Globus pallidus (tissue), 1 donor: Measurements from ENCODE around the gene KRTAP9-3.
"Not testable (repeated sequence)": the region's sequence is repeated elsewhere in the genome, so short reads cannot be mapped to it uniquely, and the experiment has no call there.

Source experiments
- DNase-seq: peaks from one replicate; pipeline ENCODE4 v3.0.0-alpha.2; 2015; ENCODE audit warnings: low spot score

Gene KRTAP9-3

GRCh38 chr17:41232399-41233105 is at the start of gene KRTAP9-3:
Gene KRTAP9-3, plus strand, starts transcription at chr17:41232449. Its CDS starts 53 bp downstream, at chr17:41232502.
- not testable (repeated sequence) for DNase-seq

GRCh38 chr17:41184480-41184961 is 47.7 kb upstream of the KRTAP9-3 start, which contains the start of gene KRTAP4-1:
Gene KRTAP4-1, minus strand, starts transcription at chr17:41184911. Its CDS starts 57 bp downstream, at chr17:41184854.
- DNase-seq = no peak

- DNase-seq = no peak
These were observed 47.2 kb upstream of the KRTAP9-3 start for GRCh38 chr17:41185001-41185400.

- DNase-seq = no peak
These were observed 45.4 kb upstream of the KRTAP9-3 start for GRCh38 chr17:41186872-41187271.

GRCh38 chr17:41189837-41190318 is 42.4 kb upstream of the KRTAP9-3 start, which contains the start of gene KRTAP9-1:
Gene KRTAP9-1, plus strand, starts transcription at chr17:41189887. Its CDS starts 0 bp downstream, at chr17:41189887.
- not testable (repeated sequence) for DNase-seq

GRCh38 chr17:41190328-41190727 is 41.9 kb upstream of the KRTAP9-3 start:
- DNase-seq = no peak

- DNase-seq = no peak
These were observed 36.2 kb upstream of the KRTAP9-3 start for GRCh38 chr17:41196068-41196467.

- DNase-seq = no peak
These were observed 32.7 kb upstream of the KRTAP9-3 start for GRCh38 chr17:41199421-41200078.

GRCh38 chr17:41211845-41212466 is 20.3 kb upstream of the KRTAP9-3 start:
- no peak for DNase-seq

GRCh38 chr17:41212524-41213169 is 19.6 kb upstream of the KRTAP9-3 start:
- no peak for DNase-seq

GRCh38 chr17:41215681-41216080 is 16.6 kb upstream of the KRTAP9-3 start:
- no peak for DNase-seq

GRCh38 chr17:41223821-41224220 is 8.4 kb upstream of the KRTAP9-3 start:
- no peak for DNase-seq

- no peak for DNase-seq
These were observed 6.2 kb upstream of the KRTAP9-3 start for GRCh38 chr17:41226051-41226450.

GRCh38 chr17:41226598-41227095 is 5.6 kb upstream of the KRTAP9-3 start, which contains the start of gene KRTAP9-2:
Gene KRTAP9-2, plus strand, starts transcription at chr17:41226648. Its CDS starts 7 bp downstream, at chr17:41226655.
- not testable (repeated sequence) for DNase-seq

GRCh38 chr17:41230094-41230493 is 2.2 kb upstream of the KRTAP9-3 start:
- no peak for DNase-seq

- DNase-seq = no peak
These were observed 518 bp upstream of the KRTAP9-3 start for GRCh38 chr17:41231731-41232130.

GRCh38 chr17:41237116-41237515 is 4.9 kb downstream of the KRTAP9-3 start:
- DNase-seq = not testable (repeated sequence)

GRCh38 chr17:41237949-41238437 is 5.7 kb downstream of the KRTAP9-3 start, which contains the start of gene KRTAP9-8:
Gene KRTAP9-8, plus strand, starts transcription at chr17:41237999. Its CDS starts 53 bp downstream, at chr17:41238052.
- DNase-seq = not testable (repeated sequence)

- not testable (repeated sequence) for DNase-seq
These were observed 14.9 kb downstream of the KRTAP9-3 start for GRCh38 chr17:41246995-41247787.

GRCh38 chr17:41249637-41250240 is 17.5 kb downstream of the KRTAP9-3 start, which contains the start of gene KRTAP9-4:
Gene KRTAP9-4, plus strand, starts transcription at chr17:41249687. Its CDS starts 34 bp downstream, at chr17:41249721.
- not testable (repeated sequence) for DNase-seq
